Natural killer cell treated with Interleukin-12 subunit alpha and Interleukin-12 subunit beta and Interleukin-15 and Interleukin-18, amount 100 ng/mL, for 72 hours (primary cell): ENCODE data around the gene CLIC4. TPM values are rescaled to one million over a fixed set of nuclear protein-coding genes. Genes with fewer than 3 reads are reported as not detected.

Experiments used
- ATAC-seq, 2 donors: fragments of 150-1000 bp; cut with Tn5 transposase in 1 of 2; sonication (Bioruptor Pico), chemical (Tn5 transposase) in 1 of 2; 2 replicates each; pipeline ENCODE4 v1.10.0; 2021
- DNase-seq: peaks from one replicate; pipeline ENCODE4 v3.0.0; 2022; ENCODE audit warnings: low spot score
- H3K27ac Mint-ChIP-seq, 2 donors: 1 replicate in 1 of 2; 2 replicates in 1 of 2; pipeline ENCODE4 v1.8.0; 2022; ENCODE audit warnings: mixed read lengths in 2 of 2, mild to moderate bottlenecking in 1 of 2, moderate library complexity in 1 of 2
- H3K27me3 Mint-ChIP-seq, 2 donors: 1 replicate in 1 of 2; 2 replicates in 1 of 2; pipeline ENCODE4 v1.8.0; 2022; ENCODE audit warnings: mixed read lengths in 2 of 2
- H3K36me3 Mint-ChIP-seq: one replicate; pipeline ENCODE4 v1.8.0; 2022; ENCODE audit warnings: mixed read lengths
- H3K4me1 Mint-ChIP-seq, 2 donors: 1 replicate in 1 of 2; 2 replicates in 1 of 2; pipeline ENCODE4 v1.8.0; 2022; ENCODE audit warnings: low read depth in 2 of 2, mixed read lengths in 2 of 2, mild to moderate bottlenecking in 1 of 2
- H3K4me3 Mint-ChIP-seq: one replicate; pipeline ENCODE4 v1.8.0; 2022; ENCODE audit warnings: mixed read lengths
- H3K9me3 Mint-ChIP-seq: 2 replicates; pipeline ENCODE4 v1.8.0; 2022; ENCODE audit warnings: mixed read lengths
- total RNA-seq, 2 donors: library from RNA; stranded (reverse); gene quantifications; one replicate each; pipeline ENCODE4 v1.2.3, GENCODE V29; 2022

CLIC4 gene
- total RNA-seq, 2 donors from 2014 or later: 11.0 to 14.0 TPM

- Mint-ChIP-seq H3K4me3 (no peak overlapping the region), H3K4me1 (peaks cover 41 to 58% of the 10 kb centered on the region in 2 donors), H3K36me3 (no peaks in the 10 kb centered on the region), H3K27ac (no peak overlapping the region), H3K9me3 (no peaks in the 10 kb centered on the region), H3K27me3 (no peaks in the 10 kb centered on the region)
- ATAC-seq (no peak), DNase-seq (no peak)
Measured at GRCh38 chr1:24865168-24865567, 119.9 kb downstream of the CLIC4 start.

GRCh38 chr1:24865587-24865986 lies 120.3 kb downstream of the CLIC4 start:
- H3K4me1 Mint-ChIP-seq: peaks cover 41 to 56% of the 10 kb centered on the region in 2 donors

GRCh38 chr1:24866211-24867083 lies 121.2 kb downstream of the CLIC4 start:
- no peaks in the 10 kb centered on the region for H3K9me3 Mint-ChIP-seq
- H3K36me3 Mint-ChIP-seq: no peaks in the 10 kb centered on the region
- H3K27ac Mint-ChIP-seq: peak overlapping the region in 1 of 2 donors; percentile 42
- peaks cover 40 to 54% of the 10 kb centered on the region in 2 donors for H3K4me1 Mint-ChIP-seq
- no peak for ATAC-seq
- no peak overlapping the region for H3K4me3 Mint-ChIP-seq
- H3K27me3 Mint-ChIP-seq: no peaks in the 10 kb centered on the region
- no peak for DNase-seq

More at GRCh38 chr1:24865587-24865986, 120.3 kb downstream of the CLIC4 start:
- Mint-ChIP-seq H3K9me3 (no peaks in the 10 kb centered on the region), H3K36me3 (no peaks in the 10 kb centered on the region), H3K27me3 (no peaks in the 10 kb centered on the region), H3K27ac (no peak overlapping the region), H3K4me3 (no peak overlapping the region)
- DNase-seq (no peak), ATAC-seq (no peak)

- Mint-ChIP-seq H3K4me1 (peaks cover 39 to 57% of the 10 kb centered on the region in 2 donors), H3K36me3 (no peaks in the 10 kb centered on the region), H3K9me3 (no peaks in the 10 kb centered on the region), H3K27me3 (no peaks in the 10 kb centered on the region), H3K27ac (peak overlapping the region in 1 of 2 donors; percentile 42), H3K4me3 (no peak overlapping the region)
- ATAC-seq (no peak), DNase-seq (no peak)
Measured at GRCh38 chr1:24867084-24867870, 122.0 kb downstream of the CLIC4 start.

GRCh38 chr1:24868016-24868875 lies 123.0 kb downstream of the CLIC4 start:
- Mint-ChIP-seq H3K36me3 (no peaks in the 10 kb centered on the region), H3K27ac (peak overlapping the region in 1 of 2 donors; percentile 24), H3K9me3 (no peaks in the 10 kb centered on the region), H3K27me3 (no peaks in the 10 kb centered on the region), H3K4me3 (no peak overlapping the region), H3K4me1 (peaks cover 31 to 56% of the 10 kb centered on the region in 2 donors)
- ATAC-seq: no peak
- DNase-seq: no peak

- ATAC-seq (peak in 1 of 2 donors; percentile 55), DNase-seq (no peak)
- peak overlapping the region; percentile 34 for H3K4me3 Mint-ChIP-seq
- peaks cover 20 to 45% of the 10 kb centered on the region in 2 donors for H3K4me1 Mint-ChIP-seq
- no peaks in the 10 kb centered on the region for H3K36me3 Mint-ChIP-seq
- no peaks in the 10 kb centered on the region for H3K27me3 Mint-ChIP-seq
- H3K9me3 Mint-ChIP-seq: no peaks in the 10 kb centered on the region
- peak overlapping the region in 1 of 2 donors; percentile 68 for H3K27ac Mint-ChIP-seq
Measured at GRCh38 chr1:24870551-24871195, 125.4 kb downstream of the CLIC4 start.

- no peaks in the 10 kb centered on the region for H3K27me3 Mint-ChIP-seq
- no peak overlapping the region for H3K4me3 Mint-ChIP-seq
- DNase-seq (no peak), ATAC-seq (no peak)
- H3K36me3 Mint-ChIP-seq: no peaks in the 10 kb centered on the region
- H3K4me1 Mint-ChIP-seq: peaks cover 20 to 47% of the 10 kb centered on the region in 2 donors
- peak overlapping the region in 1 of 2 donors; percentile 68 for H3K27ac Mint-ChIP-seq
- no peaks in the 10 kb centered on the region for H3K9me3 Mint-ChIP-seq
Measured at GRCh38 chr1:24871306-24871901, 126.2 kb downstream of the CLIC4 start.

- Mint-ChIP-seq H3K4me1 (peaks cover 16 to 45% of the 10 kb centered on the region in 2 donors), H3K27me3 (no peaks in the 10 kb centered on the region), H3K9me3 (no peaks in the 10 kb centered on the region), H3K36me3 (no peaks in the 10 kb centered on the region), H3K4me3 (no peak overlapping the region), H3K27ac (no peak overlapping the region)
- ATAC-seq (no peak), DNase-seq (no peak)
Measured at GRCh38 chr1:24872061-24872850, 127.0 kb downstream of the CLIC4 start.

- no peaks in the 10 kb centered on the region for H3K36me3 Mint-ChIP-seq
- no peaks in the 10 kb centered on the region for H3K27me3 Mint-ChIP-seq
- no peak overlapping the region for H3K4me3 Mint-ChIP-seq
- ATAC-seq (no peak), DNase-seq (no peak)
- no peak overlapping the region for H3K27ac Mint-ChIP-seq
- peaks cover 10 to 46% of the 10 kb centered on the region in 2 donors for H3K4me1 Mint-ChIP-seq
- H3K9me3 Mint-ChIP-seq: no peaks in the 10 kb centered on the region
Measured at GRCh38 chr1:24873148-24873547, 127.9 kb downstream of the CLIC4 start.

GRCh38 chr1:24874056-24874455 lies 128.8 kb downstream of the CLIC4 start:
- H3K9me3 Mint-ChIP-seq: no peaks in the 10 kb centered on the region
- no peaks in the 10 kb centered on the region for H3K27me3 Mint-ChIP-seq
- no peak for DNase-seq
- H3K4me3 Mint-ChIP-seq: no peak overlapping the region
- H3K36me3 Mint-ChIP-seq: no peaks in the 10 kb centered on the region
- peaks cover 9 to 39% of the 10 kb centered on the region in 2 donors for H3K4me1 Mint-ChIP-seq
- H3K27ac Mint-ChIP-seq: no peak overlapping the region
- no peak for ATAC-seq

- Mint-ChIP-seq H3K36me3 (no peaks in the 10 kb centered on the region), H3K4me1 (peaks cover 9 to 36% of the 10 kb centered on the region in 2 donors), H3K4me3 (no peak overlapping the region), H3K9me3 (no peaks in the 10 kb centered on the region), H3K27ac (no peak overlapping the region), H3K27me3 (no peaks in the 10 kb centered on the region)
- DNase-seq (no peak), ATAC-seq (no peak)
Measured at GRCh38 chr1:24874611-24875234, 129.5 kb downstream of the CLIC4 start.

GRCh38 chr1:24875257-24875656 lies 130.0 kb downstream of the CLIC4 start:
- DNase-seq: no peak
- H3K36me3 Mint-ChIP-seq: no peaks in the 10 kb centered on the region

More at GRCh38 chr1:24875257-24875656, 130.0 kb downstream of the CLIC4 start:
- Mint-ChIP-seq H3K9me3 (no peaks in the 10 kb centered on the region), H3K27ac (no peak overlapping the region), H3K4me1 (peaks cover 9 to 39% of the 10 kb centered on the region in 2 donors), H3K4me3 (no peak overlapping the region), H3K27me3 (no peaks in the 10 kb centered on the region)
- ATAC-seq: no peak
